GM18498 (cell line): ENCODE measurements around the gene MASP1.
A peak's percentile ranks its signal among the peaks of the same experiment; 100 is the strongest.

ENCODE experiments used
- ATAC-seq: cut with Tn5 transposase; IDR thresholded peaks from one replicate; pipeline ENCODE4 v1.9.1; 2021; ENCODE audit warnings: mild to moderate bottlenecking, moderate library complexity; ENCODE audit not compliant: unreplicated experiment

The MASP1 gene

DNA sequence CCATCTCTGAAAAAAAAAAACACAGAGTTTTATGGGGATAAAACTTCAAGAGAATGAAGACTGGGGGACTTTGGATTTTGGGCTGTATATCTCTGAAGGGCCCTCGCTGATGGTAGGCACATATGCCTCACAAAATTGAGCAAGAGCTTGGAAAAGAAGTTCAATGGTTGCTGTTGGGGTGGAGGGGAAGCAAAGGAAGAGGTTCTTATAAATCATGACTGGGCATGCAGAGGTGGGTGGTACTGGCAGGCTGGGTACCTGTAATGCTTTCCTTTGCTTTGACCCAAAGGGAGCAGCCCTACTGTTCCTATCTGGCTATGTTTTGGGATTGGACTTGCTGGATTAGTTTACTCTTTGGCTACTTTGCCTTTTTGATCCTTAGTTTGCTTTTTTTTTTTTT, 100.3 kb downstream of the MASP1 start:
- ATAC-seq, result no peak

DNA sequence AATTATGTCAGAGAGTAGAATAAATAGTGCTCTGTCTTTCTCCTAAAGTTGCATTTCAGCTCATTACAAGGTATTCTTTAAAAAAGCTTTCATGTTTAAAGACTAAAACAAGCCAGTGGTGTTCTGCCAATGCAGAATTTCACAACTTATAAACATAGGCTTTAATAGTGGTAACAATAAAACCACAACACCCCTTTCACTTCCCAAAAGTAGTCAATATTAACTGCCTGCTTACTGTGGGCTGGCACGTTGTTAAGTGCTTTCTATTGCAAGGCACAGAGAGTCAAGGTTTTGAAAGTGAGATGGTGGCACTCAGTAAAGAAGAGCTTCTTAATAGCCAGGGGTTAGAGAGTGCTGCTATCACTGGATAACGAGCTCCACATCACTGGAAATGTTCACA, 102.6 kb downstream of the MASP1 start:
- peak; percentile 64 for ATAC-seq

DNA sequence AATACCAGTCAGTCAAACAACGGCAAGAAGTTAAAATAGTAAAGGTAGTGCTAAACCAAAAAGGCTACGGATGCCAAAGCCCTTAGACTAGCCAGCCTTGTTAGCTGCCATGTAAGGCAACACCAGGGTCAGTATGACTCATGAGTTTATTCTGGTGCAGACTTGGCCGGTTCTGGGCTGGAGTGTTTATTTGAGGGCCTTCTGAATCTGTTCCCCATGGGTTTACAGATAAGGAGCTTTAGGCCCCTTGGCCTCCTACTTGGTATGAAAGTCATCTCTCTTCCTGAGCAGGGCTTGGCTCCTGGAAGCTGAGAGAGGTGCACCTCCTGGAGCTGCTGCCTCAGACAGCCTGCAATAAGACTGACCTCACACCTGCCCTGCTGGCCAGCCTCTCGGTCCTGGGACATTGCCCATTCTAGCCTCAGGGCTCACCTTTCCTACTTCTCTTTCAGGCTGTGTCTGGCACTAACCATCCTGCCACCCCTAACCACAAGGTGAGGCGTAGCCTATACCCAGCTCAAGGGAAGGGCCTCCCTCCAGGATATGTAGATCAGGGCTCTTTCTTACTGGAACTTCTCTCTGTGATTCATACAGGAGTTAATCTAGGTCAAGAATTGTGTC, 104.6 kb downstream of the MASP1 start:
- ATAC-seq, result peak; percentile 54

DNA sequence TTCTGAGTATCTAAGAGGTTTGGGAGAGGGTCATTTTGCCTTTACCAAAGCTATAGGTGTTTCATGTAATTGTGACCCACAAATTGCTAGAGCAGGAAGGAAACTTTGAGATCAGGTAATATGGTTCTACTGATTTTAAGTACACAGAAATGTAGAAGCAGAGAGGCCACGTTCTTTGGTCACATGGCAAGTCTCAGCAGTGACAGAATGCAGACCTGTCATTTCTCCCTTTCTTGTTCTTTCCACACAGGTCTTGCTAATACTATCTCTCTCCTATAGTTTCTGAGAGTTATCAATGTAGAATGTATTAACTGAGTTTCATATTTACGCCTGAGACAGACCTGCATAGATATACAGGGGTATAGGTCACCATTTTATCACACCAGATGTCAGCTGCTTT, 105.2 kb downstream of the MASP1 start:
- peak; percentile 15 for ATAC-seq

DNA sequence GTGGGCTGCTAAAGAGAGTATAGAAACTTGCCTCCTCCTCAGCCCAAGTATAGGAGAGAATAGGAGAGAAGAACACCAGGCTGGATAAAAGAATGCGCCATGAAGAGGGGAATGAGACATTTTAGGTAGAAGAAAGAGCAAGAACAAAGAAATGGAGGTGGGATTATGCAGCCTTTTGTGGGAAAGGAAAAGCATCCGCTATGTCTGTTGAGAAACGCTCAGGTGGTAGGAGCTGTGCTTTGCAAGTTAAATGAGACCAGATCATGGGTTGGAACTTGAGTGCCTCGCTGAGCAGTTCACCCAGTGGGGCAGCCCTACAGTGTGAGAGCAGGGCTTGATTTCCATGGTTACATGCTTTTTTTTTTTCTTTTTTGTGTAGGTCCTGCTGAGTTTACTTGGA, 105.8 kb downstream of the MASP1 start:
- no peak for ATAC-seq
